Mesothelial cell of epicardium (in vitro differentiated cells): ENCODE measurements around the gene STK38. TPM values are rescaled to one million over a fixed set of nuclear protein-coding genes. Genes with fewer than 3 reads are reported as not detected.

Experiments used
- DNase-seq, 2 experiments: peaks; one replicate each; pipeline ENCODE4 v3.0.0; 2021; ENCODE audit warnings: low spot score in 2 of 2; ENCODE audit not compliant: unreplicated experiment in 2 of 2
- H3K27ac Mint-ChIP-seq: 2 replicates; pipeline ENCODE4 v1.8.0; 2021; ENCODE audit warnings: mixed read lengths
- H3K27me3 Mint-ChIP-seq: 2 replicates; pipeline ENCODE4 v1.8.0; 2021; ENCODE audit warnings: low read depth, mixed read lengths
- H3K36me3 Mint-ChIP-seq: 2 replicates; pipeline ENCODE4 v1.8.0; 2021; ENCODE audit warnings: mixed read lengths
- H3K4me1 Mint-ChIP-seq: 2 replicates; pipeline ENCODE4 v1.8.0; 2021; ENCODE audit warnings: mixed read lengths
- H3K4me3 Mint-ChIP-seq: 2 replicates; pipeline ENCODE4 v1.8.0; 2021; ENCODE audit warnings: mild to moderate bottlenecking, moderate library complexity, mixed read lengths
- H3K9me3 Mint-ChIP-seq: 2 replicates; pipeline ENCODE4 v1.8.0; 2021; ENCODE audit warnings: mixed read lengths
- total RNA-seq: library from RNA; stranded (reverse); gene quantifications from 3 replicates; pipeline ENCODE4 v1.2.1, GENCODE V29; 2021
- TF ChIP-seq, protein P1 (sequence below): fragments of 200-600 bp; sonication (generic); IDR thresholded peaks from one replicate; pipeline ENCODE4 v1.5.0; 2021; ENCODE audit warnings: antibody characterized with exemption; ENCODE audit not compliant: unreplicated experiment

The STK38 gene
- total RNA-seq, 1 donor from 2014 or later, result 47.8 TPM

DNA sequence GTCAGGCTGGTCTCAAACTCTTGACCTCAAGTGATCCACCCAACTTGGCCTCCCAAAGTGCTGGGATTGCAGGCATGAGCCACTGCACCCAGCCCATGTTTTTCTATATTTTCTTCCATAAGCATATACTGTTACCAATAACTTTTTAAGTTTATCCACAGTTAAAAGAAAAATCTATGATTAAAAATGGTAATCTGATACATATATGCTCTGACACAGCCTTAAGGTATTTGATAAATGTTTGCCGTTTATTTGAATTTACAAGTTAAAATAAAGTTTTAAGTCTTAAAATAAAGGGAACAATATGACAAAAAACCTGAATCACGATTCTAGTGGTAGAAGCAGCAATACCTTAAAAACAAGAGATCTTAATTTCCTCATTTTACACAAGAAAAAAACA is 5.2 kb downstream of the STK38 start:
- Mint-ChIP-seq H3K27ac (no peak overlapping the region), H3K27me3 (no peaks in the 10 kb centered on the region), H3K36me3 (peaks cover 20% of the 10 kb centered on the region), H3K9me3 (no peaks in the 10 kb centered on the region), H3K4me1 (peaks cover 22% of the 10 kb centered on the region), H3K4me3 (no peak overlapping the region)
- TF ChIP-seq, protein P1, sequence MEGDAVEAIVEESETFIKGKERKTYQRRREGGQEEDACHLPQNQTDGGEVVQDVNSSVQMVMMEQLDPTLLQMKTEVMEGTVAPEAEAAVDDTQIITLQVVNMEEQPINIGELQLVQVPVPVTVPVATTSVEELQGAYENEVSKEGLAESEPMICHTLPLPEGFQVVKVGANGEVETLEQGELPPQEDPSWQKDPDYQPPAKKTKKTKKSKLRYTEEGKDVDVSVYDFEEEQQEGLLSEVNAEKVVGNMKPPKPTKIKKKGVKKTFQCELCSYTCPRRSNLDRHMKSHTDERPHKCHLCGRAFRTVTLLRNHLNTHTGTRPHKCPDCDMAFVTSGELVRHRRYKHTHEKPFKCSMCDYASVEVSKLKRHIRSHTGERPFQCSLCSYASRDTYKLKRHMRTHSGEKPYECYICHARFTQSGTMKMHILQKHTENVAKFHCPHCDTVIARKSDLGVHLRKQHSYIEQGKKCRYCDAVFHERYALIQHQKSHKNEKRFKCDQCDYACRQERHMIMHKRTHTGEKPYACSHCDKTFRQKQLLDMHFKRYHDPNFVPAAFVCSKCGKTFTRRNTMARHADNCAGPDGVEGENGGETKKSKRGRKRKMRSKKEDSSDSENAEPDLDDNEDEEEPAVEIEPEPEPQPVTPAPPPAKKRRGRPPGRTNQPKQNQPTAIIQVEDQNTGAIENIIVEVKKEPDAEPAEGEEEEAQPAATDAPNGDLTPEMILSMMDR, result no peak
- no peak for DNase-seq

DNA sequence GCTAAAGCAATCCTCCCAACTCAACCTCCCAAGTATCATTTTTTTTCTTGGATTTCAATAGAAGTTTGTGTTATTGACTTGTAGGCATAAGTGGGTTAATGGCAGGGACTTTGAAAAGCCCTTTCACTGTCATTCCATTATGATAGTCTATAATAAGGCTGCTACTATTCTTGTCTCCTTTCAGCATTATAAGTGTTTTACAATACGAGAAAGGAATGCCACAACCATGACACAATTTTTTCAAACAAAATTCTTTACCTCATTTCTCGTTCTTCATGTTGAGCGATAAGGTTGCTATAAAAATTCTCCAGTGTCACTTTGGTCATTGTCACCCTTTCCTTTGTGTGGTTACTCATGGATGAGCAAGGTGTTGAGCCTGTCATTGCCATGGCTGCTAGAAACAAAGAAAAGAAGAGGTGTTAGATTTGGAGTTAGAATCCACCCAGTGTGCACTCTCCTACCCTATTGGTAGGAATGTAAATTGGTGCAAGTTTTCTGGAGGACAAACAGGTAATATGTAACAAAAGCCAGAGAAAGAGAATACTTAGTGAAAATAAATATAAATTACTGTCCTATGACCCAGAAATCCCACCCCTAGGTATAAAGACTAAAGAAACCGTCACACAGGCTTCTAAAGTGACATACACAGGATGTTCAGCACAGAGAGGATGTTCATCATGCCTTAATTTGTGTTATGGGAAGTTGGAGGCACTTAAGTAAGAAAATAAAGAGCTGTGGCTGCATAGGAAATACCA is 7.3 kb downstream of the STK38 start:
- Mint-ChIP-seq H3K27me3 (no peaks in the 10 kb centered on the region), H3K9me3 (no peaks in the 10 kb centered on the region), H3K4me3 (no peak overlapping the region), H3K27ac (no peak overlapping the region), H3K36me3 (peaks cover 32% of the 10 kb centered on the region), H3K4me1 (peaks cover 11% of the 10 kb centered on the region)
- no peak for DNase-seq
- TF ChIP-seq, protein P1, result no peak

DNA sequence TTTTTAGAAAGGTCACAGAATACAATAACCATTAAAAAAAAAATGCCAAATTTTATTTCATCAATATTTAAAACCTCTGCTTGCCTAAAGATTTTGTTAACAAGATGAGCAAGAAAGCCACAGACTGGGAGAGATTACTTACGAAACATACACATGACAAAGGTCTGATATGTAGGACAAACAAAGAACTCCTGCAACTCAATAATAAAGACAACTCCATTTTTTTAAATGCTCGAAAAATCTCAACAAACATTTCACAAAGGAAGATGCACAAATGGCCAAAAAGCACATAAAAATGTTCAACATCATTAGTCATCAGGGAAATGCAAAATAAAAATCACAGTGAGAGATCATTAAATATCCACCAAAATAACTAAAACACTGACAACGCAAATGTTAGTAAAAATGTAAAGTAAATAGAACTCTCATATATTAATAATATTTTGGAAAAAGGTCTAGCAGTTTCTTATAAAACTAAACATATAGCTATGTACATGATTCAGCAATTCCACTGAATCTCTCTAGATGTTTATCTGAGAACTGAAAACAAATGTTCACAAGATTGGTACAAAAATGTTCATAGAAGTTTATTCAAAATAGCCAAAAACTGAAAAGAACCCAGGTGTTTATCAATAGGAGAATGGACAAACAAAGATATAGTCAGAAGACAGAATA is 10.3 kb downstream of the STK38 start:
- no peaks in the 10 kb centered on the region for H3K27me3 Mint-ChIP-seq
- DNase-seq, result no peak
- H3K4me3 Mint-ChIP-seq, result no peak overlapping the region
- H3K27ac Mint-ChIP-seq, result no peak overlapping the region
- TF ChIP-seq, protein P1, result no peak
- no peaks in the 10 kb centered on the region for H3K9me3 Mint-ChIP-seq
- H3K36me3 Mint-ChIP-seq, result peaks cover 39% of the 10 kb centered on the region
- H3K4me1 Mint-ChIP-seq, result peaks cover 11% of the 10 kb centered on the region

DNA sequence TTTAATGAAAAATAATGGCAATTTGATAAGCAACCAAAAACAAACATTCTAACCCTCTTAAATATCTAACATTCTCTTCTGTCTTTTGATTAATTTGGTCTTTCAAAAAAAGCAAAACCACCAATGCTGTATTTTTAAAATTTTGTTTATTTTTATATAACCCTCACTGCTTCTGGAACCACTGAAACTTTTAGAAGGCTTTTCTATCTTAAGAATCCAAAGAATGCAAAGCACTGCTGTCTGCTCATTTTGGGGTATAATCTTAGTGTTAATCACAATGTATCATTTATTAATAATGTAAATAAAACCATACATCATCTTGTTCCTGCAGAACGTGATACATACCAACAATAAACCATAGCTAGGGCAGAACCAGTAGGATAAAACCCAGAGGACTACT is 14.0 kb downstream of the STK38 start:
- H3K4me3 Mint-ChIP-seq, result no peak overlapping the region
- peaks cover 43% of the 10 kb centered on the region for H3K36me3 Mint-ChIP-seq
- H3K27ac Mint-ChIP-seq, result peak overlapping the region; percentile 16
- TF ChIP-seq, protein P1, result no peak
- DNase-seq, result no peak
- H3K9me3 Mint-ChIP-seq, result no peaks in the 10 kb centered on the region
- H3K4me1 Mint-ChIP-seq, result peaks cover 11% of the 10 kb centered on the region
- no peaks in the 10 kb centered on the region for H3K27me3 Mint-ChIP-seq

DNA sequence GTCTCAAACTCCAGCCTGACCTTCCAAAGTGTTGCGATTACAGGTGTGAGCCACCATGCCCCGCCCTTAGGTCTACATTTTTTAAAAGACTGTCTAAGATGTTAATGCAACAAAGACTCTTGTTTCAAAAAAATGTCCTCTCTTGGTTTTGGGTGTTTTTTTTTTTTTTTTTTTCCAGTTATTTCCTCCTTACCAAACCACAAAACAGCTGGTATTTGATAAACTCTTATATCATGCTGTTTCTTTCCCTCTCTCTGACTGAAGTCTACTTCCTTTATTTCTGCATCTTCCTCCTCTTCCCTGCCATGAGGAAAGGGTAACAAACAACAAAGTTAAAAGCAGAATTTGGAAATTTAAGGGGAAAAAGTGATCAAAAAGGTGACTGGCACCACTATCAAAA is 21.2 kb downstream of the STK38 start:
- Mint-ChIP-seq H3K27me3 (no peaks in the 10 kb centered on the region), H3K4me3 (no peak overlapping the region), H3K9me3 (no peaks in the 10 kb centered on the region), H3K4me1 (peaks cover 2% of the 10 kb centered on the region), H3K27ac (no peak overlapping the region), H3K36me3 (peaks cover 39% of the 10 kb centered on the region)
- DNase-seq, result no peak
- TF ChIP-seq, protein P1, result no peak
